Measurements from ENCODE around the gene RESP18. TPM values are rescaled to one million over a fixed set of nuclear protein-coding genes. Genes with fewer than 3 reads are reported as not detected.

The RESP18 gene
- polyA plus RNA-seq, 6 donors from 2014 or later: not detected

DNA sequence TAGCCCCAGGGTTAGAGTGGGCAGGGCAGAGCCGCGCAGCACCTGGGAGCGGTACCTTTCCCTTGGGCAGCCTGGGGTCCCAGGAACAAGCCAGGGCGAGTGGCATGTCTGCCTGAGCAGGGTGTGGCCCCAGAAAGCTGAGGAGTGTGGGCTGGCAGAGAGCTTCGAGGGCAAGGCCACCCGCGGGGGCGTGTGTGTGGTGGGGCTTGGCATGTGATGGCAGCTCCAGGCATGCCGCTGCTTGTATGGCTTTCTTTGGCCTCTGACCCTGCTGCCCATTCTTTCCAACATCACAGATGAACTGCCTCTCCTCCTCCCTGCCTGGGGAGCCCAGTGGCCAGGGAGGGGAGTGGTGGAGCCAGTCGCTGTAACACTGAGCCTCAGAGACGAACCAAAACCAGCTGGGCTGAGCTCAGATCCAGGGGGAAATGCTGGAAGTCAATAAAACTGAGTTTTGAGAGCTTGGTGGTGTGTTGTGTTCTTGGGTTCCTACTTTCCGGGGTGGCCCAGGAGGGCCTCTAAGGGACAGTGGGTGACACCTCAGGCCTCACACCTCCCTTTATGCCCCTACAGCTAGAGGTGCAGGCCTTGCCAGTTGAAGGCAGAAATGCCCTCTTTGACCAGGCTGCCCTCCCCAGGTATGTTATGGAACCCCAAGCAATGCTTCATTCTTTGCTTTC lies 46.0 kb downstream of the RESP18 start:
- DNase-seq (no peak), ATAC-seq (ENCODE audit: low read depth in 2 of 2) (peak; percentile 25 to 33)
- peaks cover 5 to 18% of the 10 kb centered on the region in 2 donors for H3K36me3 Mint-ChIP-seq
- no peaks in the 10 kb centered on the region for H3K9me3 Mint-ChIP-seq
- H3K27ac Mint-ChIP-seq: peak overlapping the region in 4 of 6 donors; percentile 16 to 78 (median 58)
- no peak overlapping the region for H3K4me3 Mint-ChIP-seq
- H3K4me1 Mint-ChIP-seq: peaks cover 3 to 7% (median 6%) of the 10 kb centered on the region in 3 donors
- H3K27me3 Mint-ChIP-seq: no peaks in the 10 kb centered on the region

DNA sequence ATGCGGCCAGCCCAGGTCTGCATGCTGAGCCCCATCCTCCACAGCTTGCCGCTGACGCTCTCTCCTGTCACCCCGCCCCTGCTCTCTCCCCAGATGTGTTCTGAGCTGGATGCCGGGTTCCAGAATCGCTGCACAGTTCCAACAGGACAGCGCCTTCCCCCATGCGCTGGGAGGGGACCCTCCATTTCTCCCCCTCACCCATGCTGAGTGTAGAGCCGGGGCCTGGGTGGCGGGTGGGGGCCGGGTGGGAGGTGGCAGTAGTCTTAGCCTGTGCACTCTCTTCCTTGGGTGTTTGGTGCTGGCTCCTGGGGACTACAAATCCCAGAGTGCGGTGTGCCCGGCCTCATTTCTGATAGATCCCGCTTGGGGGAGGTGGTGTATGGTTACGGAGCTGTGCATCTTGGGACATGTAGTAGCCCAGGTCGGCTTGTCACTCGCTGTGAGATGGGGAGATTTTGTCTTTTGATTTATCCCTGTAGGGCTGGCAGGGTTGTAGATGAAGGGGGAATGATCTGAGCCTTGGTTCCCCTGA lies 46.6 kb downstream of the RESP18 start:
- H3K4me3 Mint-ChIP-seq: peak overlapping the region in 1 of 8 donors; percentile 12
- H3K4me1 Mint-ChIP-seq: peaks cover 8 to 9% (median 9%) of the 10 kb centered on the region in 3 donors
- no peaks in the 10 kb centered on the region for H3K27me3 Mint-ChIP-seq
- DNase-seq (no peak), ATAC-seq (ENCODE audit: low read depth in 2 of 2) (no peak)
- H3K9me3 Mint-ChIP-seq: no peaks in the 10 kb centered on the region
- peaks cover 5 to 18% of the 10 kb centered on the region in 2 donors for H3K36me3 Mint-ChIP-seq
- peak overlapping the region in 4 of 6 donors; percentile 19 to 76 (median 68) for H3K27ac Mint-ChIP-seq

DNA sequence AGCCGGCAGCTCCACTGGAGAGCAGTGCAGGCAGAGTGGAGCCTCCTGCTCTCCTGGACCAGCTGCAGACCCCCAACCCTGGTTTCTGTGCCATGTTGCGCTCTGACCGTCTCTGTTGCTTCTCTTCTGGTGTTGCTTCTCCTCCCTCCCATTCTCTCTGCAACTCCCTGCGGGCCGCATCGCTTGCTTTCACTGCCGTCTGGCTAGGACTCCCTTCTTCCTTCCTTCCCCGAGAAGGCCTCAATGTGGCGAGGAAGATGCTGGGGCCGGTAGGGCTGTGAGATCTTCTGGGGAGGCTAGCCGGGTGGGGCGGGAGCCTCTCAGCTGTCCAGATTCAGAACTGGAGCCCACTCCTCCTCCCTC lies 47.2 kb downstream of the RESP18 start:
- peak overlapping the region in 3 of 6 donors; percentile 64 to 83 (median 72) for H3K27ac Mint-ChIP-seq
- H3K36me3 Mint-ChIP-seq: peaks cover 5 to 18% of the 10 kb centered on the region in 2 donors

DNA sequence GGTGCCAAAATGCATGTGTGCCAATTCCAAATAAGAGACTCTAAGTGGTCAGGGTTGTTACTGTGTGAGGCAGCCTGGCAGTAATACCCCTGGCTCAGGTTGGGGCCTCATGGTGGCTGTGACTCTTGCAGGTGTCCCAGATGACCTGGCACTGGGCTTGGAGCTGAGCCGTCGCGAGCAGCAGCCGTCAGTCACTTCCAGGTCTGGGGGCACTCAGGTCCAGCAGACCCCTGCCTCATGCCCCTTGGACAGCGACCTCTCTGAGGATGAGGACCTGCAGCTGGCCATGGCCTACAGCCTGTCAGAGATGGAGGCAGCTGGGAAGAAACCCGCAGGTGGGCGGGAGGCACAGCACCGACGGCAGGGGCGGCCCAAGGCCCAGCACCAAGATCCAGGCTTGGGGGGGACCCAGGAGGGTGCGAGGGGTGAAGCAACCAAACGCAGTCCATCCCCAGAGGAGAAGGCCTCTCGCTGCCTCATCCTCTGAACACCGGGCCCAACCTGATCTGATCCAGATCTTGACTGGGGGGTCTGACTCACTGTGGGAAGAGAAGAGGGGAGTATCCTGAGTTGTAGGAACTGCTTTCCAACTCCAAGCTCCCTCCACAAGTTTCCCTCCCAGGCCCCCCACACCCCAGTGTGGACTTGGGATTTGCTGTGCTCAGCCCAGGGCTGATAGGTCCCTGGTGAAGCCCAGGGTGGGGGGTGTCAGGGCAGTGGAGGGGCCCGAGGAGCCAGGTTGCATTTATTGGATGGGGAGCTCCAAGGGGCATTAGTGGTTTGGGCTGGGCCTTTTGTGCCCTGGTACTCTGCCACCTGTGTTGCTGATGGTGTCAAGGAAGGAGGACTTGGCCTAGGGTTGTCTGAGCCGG lies 47.8 kb downstream of the RESP18 start:
- no peak overlapping the region for H3K4me3 Mint-ChIP-seq
- ATAC-seq (ENCODE audit: low read depth in 2 of 2) (no peak), DNase-seq (no peak)
- no peaks in the 10 kb centered on the region for H3K9me3 Mint-ChIP-seq
- peaks cover 20 to 22% (median 21%) of the 10 kb centered on the region in 3 donors for H3K4me1 Mint-ChIP-seq
- H3K36me3 Mint-ChIP-seq: peaks cover 5 to 18% of the 10 kb centered on the region in 2 donors
- no peaks in the 10 kb centered on the region for H3K27me3 Mint-ChIP-seq
- H3K27ac Mint-ChIP-seq: peak overlapping the region in 1 of 6 donors; percentile 64

More for the DNA sequence above, 47.2 kb downstream of the RESP18 start:
- Mint-ChIP-seq H3K4me3 (no peak overlapping the region), H3K4me1 (peaks cover 15% of the 10 kb centered on the region in 3 donors), H3K9me3 (no peaks in the 10 kb centered on the region), H3K27me3 (no peaks in the 10 kb centered on the region)
- ATAC-seq (ENCODE audit: low read depth in 2 of 2): no peak
- DNase-seq: no peak

DNA sequence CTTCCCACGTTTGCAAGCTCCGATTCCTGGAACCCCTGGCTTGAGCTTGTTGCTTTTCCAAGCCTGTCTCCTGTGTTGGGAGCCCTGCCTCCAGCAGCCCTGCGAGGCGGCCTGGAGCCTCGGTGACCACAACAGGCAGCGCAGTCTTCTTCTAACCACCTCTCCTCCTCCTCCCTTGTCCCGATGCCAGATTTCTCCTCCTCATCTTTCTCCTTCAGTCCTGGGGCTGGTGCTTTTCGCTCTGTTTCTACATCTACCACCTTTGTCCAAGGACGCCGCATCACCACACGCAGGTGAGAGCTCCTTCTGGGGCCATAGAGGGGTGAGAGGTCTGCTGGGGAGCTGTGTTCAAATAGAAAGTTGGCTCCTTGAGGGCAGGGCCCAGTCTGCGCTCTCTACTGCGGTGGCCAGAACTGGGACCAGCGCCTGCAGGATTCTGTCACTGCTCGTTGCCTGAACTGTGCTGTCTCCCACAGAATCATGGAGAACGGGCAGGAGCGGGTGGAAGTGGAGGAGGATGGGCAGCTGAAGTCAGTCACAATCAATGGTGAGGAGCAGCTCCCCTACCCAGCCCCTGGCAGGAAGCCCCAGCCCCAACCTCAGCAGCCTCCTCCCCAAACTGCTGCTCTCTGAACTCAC lies 49.5 kb downstream of the RESP18 start:
- DNase-seq (no peak), ATAC-seq (ENCODE audit: low read depth in 2 of 2) (no peak)
- H3K36me3 Mint-ChIP-seq: peaks cover 5 to 18% of the 10 kb centered on the region in 2 donors
- peak overlapping the region in 2 of 8 donors; percentile 56 to 75 for H3K4me3 Mint-ChIP-seq
- peaks cover 32 to 35% (median 33%) of the 10 kb centered on the region in 3 donors for H3K4me1 Mint-ChIP-seq
- H3K9me3 Mint-ChIP-seq: no peaks in the 10 kb centered on the region
- no peaks in the 10 kb centered on the region for H3K27me3 Mint-ChIP-seq
- H3K27ac Mint-ChIP-seq: peak overlapping the region; percentile 3 to 98 (median 76)

DNA sequence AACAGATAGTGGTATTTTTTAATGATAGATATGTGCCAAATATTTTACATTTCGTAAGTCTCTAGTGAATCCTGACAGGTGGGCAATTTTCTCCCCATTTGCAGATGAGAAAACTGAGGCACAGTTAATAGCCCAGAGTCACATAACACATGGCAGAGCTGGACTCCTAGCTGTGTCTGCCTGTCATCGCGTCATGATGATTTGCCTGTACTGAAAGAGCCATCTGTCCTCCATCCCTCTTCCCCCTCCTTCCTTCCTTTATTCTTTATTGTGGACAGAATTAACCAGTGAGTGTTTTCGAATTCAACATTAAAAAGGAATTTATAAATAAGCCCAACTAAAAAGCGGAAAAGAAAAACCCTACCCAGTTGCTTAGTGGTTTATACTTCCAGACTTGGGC lies 50.2 kb downstream of the RESP18 start:
- H3K9me3 Mint-ChIP-seq: no peaks in the 10 kb centered on the region
- ATAC-seq (ENCODE audit: low read depth in 2 of 2): no peak
- H3K4me1 Mint-ChIP-seq: peaks cover 39 to 42% (median 40%) of the 10 kb centered on the region in 3 donors
- peak overlapping the region in 4 of 6 donors; percentile 3 to 98 (median 66) for H3K27ac Mint-ChIP-seq
- no peak for DNase-seq
- H3K36me3 Mint-ChIP-seq: peaks cover 5 to 18% of the 10 kb centered on the region in 2 donors
- H3K4me3 Mint-ChIP-seq: peak overlapping the region in 2 of 8 donors; percentile 8 to 94
- H3K27me3 Mint-ChIP-seq: no peaks in the 10 kb centered on the region

DNA sequence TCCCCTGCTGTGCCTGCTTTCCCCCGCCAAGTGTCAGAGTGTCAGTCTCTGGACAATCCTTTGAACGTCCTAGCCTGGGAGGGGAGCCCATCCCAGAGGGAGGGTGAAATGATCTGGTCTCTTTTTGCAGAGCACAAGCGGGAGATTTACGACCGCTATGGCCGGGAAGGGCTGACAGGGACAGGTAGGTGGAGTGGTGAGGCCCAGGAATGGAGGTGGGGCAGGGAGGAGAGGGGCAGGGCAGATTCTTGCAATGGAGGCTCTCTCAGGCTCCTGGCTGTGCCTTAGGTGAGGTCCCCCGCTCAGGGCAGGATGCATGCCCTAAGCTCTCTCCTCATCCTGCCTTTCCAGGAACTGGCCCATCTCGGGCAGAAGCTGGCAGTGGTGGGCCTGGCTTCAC lies 51.0 kb downstream of the RESP18 start:
- peaks cover 5 to 18% of the 10 kb centered on the region in 2 donors for H3K36me3 Mint-ChIP-seq
- H3K27ac Mint-ChIP-seq: peak overlapping the region; percentile 6 to 100 (median 98)
- peak overlapping the region in 1 of 8 donors; percentile 94 for H3K4me3 Mint-ChIP-seq
- no peaks in the 10 kb centered on the region for H3K27me3 Mint-ChIP-seq
- H3K4me1 Mint-ChIP-seq: peaks cover 42 to 45% (median 44%) of the 10 kb centered on the region in 3 donors
- no peaks in the 10 kb centered on the region for H3K9me3 Mint-ChIP-seq
- ATAC-seq (ENCODE audit: low read depth in 2 of 2): no peak
- DNase-seq: no peak

DNA sequence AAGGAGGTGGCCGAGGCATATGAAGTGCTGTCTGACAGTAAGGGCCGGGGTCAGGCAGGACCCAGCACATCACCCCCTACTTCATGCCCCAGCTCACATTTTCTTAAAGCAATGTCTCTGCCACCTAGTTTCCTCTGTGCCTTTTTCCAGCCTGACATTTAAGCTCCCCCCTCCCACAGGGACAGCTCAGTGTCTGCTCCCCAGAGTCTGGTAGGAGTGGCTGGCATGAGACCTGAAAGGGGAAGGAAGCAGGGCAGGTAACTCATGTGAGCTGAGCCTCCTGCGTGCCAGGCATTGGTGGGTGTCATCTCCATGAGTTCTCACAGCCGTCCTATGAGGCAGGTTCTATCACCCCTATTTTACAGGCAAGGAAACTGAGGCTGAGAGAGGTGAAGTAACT lies 51.9 kb downstream of the RESP18 start:
- H3K4me1 Mint-ChIP-seq: peaks cover 39 to 44% (median 39%) of the 10 kb centered on the region in 3 donors
- no peaks in the 10 kb centered on the region for H3K27me3 Mint-ChIP-seq
- peaks cover 5 to 17% of the 10 kb centered on the region in 2 donors for H3K36me3 Mint-ChIP-seq
- no peak for ATAC-seq (ENCODE audit: low read depth in 2 of 2)
- peak overlapping the region; percentile 83 to 96 (median 95) for H3K4me3 Mint-ChIP-seq
- DNase-seq: peak; percentile 45
- H3K27ac Mint-ChIP-seq: peak overlapping the region; percentile 98 to 100 (median 100)
- H3K9me3 Mint-ChIP-seq: no peaks in the 10 kb centered on the region

DNA sequence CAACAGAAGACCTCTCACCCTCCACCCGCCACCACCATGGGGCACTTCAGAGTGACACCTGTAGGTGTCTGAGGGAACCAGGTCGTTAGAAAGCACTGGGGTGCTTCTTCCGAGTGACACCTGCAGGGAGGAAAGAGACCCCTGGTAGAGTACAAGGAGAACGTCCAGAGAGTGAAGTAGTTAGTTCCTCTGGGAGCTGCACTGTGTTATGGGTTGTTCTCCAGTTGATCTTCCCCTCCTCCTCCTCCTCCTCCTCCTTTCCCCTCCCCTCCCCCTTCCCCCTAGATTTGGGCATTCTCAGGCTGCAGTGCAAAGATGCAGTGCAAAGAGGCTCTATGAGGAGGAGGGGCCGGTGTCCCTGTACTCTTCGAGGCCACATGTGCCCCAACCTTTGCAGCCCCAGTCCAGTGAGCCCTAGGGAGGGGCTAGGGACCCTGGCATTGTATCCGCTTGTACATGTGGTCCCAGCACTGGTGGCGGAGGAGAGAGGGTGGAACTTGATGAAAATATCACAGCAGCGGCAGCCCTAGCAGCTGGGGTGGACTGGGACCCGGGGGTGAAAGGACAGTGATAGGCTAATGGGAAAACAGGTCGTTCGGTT lies 52.5 kb downstream of the RESP18 start:
- peak overlapping the region; percentile 98 to 100 (median 100) for H3K27ac Mint-ChIP-seq
- peak overlapping the region; percentile 83 to 96 (median 95) for H3K4me3 Mint-ChIP-seq
- H3K4me1 Mint-ChIP-seq: peaks cover 36 to 44% (median 39%) of the 10 kb centered on the region in 3 donors
- H3K27me3 Mint-ChIP-seq: no peaks in the 10 kb centered on the region
- H3K36me3 Mint-ChIP-seq: peaks cover 5 to 11% of the 10 kb centered on the region in 2 donors
- no peak for DNase-seq
- no peaks in the 10 kb centered on the region for H3K9me3 Mint-ChIP-seq
- ATAC-seq (ENCODE audit: low read depth in 2 of 2): no peak

DNA sequence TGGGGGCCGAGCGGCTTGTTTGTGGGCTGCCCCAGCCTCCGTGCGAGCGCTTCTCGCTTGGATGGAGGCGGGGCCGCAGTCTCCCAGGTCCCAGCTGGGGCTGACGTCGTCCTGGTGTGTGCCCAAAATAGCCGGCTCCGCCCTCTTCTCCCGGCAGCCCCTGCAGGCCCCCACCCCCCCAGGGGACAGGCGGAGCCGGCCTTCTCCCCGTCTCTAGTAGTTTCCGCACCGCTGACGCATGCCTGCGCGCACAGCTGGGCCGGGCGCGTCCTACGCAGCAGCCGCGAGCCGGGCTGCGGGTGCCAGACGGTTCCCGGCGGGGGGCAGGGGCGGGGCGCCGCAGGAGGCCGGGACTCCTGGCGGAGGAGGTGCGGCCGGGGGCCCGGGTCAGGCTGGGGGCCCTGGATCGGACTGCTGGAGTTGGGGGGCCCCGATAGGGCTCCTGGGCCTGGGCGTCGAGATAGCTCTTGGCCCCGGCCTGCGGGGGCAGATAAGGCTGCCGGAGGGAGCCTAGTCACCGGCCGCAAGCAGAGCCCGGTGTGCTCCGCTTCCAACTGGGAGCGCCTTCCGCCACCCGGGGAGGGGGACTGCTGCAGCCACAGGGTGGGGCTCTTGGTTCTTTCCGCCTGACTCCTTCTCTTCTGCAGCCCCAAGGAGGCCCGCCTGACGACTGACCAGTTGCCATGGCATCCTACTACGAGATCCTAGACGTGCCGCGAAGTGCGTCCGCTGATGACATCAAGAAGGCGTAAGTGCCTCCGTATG lies 53.2 kb downstream of the RESP18 start, which contains the start of gene DNAJB2:
Gene DNAJB2, plus strand, starts transcription at position 216 of the 765 bp plus-strand sequence. Its CDS starts 468 bp downstream, at position 684.
- ATAC-seq (ENCODE audit: low read depth in 2 of 2): peak; percentile 73 to 76
- Mint-ChIP-seq H3K4me3 (peak within 1 kb of the TSS; percentile 83 to 96 (median 95)), H3K4me1 (peaks cover 36 to 44% (median 39%) of the 10 kb centered on the region in 3 donors), H3K9me3 (no peaks in the 10 kb centered on the region), H3K27ac (peak within 1 kb of the TSS; percentile 98 to 100 (median 100)), H3K27me3 (no peaks in the 10 kb centered on the region), H3K36me3 (peaks cover 5 to 10% of the 10 kb centered on the region in 2 donors)
- DNase-seq: peak; percentile 100

DNA sequence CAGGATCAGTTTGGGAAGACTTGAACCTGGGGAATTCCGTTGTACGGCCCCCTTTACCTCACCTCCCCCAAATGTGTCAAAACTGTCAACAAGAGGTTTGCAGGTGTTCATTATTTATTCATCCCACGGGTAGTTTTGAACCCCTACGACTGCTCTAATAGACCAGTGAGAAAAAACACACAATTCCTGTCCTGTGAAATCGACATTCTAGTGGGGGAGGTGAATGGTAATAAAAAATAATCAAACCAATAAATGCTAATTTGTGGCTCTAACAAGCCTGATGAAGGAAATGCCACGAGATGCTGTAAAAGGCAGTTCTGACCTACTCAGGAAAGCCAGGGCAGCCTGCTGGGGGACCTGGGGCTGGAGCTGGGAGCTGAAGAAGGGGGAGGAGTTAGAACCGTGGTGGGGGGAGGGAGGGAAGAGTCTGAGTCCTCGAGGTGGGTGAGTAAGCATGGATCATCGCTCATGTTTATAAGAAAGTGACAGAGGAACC lies 53.8 kb downstream of the RESP18 start:
- H3K4me1 Mint-ChIP-seq: peaks cover 36 to 44% (median 39%) of the 10 kb centered on the region in 3 donors
- DNase-seq (no peak), ATAC-seq (ENCODE audit: low read depth in 2 of 2) (no peak)
- H3K4me3 Mint-ChIP-seq: peak overlapping the region; percentile 83 to 96 (median 94)
- no peaks in the 10 kb centered on the region for H3K9me3 Mint-ChIP-seq
- no peaks in the 10 kb centered on the region for H3K27me3 Mint-ChIP-seq
- peak overlapping the region; percentile 98 to 100 (median 100) for H3K27ac Mint-ChIP-seq
- H3K36me3 Mint-ChIP-seq: peaks cover 5 to 10% of the 10 kb centered on the region in 2 donors
